Stimulated activated CD4-positive, alpha-beta T cell treated with anti-CD3 and anti-CD28 coated beads, Interleukin-4, amount 100 ng/mL, for 1 hour (primary cell): ENCODE results near the gene IFI44L.

Experiments
- DNase-seq: peaks from one replicate; pipeline ENCODE4 v3.0.0-alpha.2; 2020

The IFI44L gene

GRCh38 chr1:78619803-78620579, at the start of gene IFI44L:
IFI44L (plus strand) TSS chr1:78620448; CDS start chr1:78627916, 7,468 bp downstream.
- DNase-seq: peak; percentile 68

DNA sequence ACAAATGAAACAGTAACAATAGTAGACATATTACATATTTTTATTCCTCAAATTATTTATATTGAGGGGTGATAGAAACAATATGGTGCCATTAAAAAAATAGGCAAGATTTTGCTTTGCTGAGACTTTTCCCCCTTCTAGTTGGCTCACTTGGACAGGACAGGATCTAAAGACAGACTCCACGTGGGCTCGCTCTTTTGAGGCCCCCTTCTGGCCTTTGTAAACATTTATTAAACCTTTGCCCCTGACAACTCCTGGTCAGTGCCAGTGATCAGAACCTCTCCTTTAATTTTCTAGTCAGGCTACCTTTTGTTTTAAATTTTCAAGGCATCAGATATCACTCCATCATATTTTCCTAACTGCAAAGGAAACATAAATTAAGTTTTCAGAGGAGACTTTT, 49.7 kb upstream of the IFI44L start:
- no peak for DNase-seq

DNA sequence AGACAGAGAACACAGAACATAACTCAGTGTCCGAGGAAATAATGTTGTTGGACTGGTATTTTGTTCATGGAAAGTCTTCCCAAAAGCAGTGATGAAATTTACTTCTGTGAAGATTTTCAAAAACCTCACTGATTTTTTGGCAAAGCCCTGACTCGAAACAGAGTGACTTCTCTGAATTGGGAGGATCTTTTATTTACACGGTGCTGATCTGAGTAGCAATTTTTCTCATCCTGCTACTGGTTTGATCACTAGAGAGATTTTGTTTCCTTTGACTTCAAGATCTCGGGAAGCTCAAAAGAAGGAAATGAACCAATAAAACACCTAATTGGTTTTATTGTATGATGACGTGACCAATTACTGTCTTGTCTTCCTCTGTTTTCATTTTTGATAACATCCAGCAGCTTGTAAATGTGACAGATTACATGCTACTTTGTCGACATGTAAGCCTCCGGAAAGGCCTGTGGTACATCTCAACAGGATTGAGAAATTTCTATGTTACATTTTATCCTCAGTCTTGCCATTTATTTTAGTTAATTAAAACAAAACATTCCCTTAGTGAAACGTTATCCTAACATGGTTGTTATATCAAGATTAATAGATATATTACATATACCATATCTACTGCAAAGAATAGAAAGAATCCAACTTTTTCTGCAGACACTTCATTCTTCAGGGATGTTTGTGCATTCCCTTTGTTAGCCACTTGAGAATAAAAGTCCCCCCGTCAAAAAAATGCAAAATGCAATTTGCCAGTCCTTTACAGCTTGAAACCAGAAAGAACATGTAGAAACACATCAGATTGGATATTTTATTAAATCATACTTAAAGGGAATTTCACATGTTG, 42.8 kb upstream of the IFI44L start:
- no peak for DNase-seq

DNA sequence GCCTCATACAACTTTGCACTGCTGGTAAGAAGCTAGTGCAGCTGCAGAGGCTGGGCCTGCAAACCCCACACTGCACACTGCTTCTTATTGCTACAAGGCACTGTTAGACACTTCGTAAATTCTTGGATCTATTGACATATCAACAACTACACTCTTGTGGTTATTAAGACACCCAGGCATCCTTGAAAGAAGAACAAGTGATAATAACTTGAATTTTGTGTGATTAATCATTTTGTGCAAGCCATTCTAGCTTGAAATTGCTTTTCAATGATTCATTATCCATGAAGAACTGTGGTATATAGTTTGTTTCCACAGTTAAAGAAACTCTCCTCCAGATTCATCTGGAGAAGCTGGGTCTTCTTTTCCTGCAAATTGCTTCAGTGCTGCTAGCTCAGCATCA, 33.7 kb upstream of the IFI44L start:
- DNase-seq: no peak

DNA sequence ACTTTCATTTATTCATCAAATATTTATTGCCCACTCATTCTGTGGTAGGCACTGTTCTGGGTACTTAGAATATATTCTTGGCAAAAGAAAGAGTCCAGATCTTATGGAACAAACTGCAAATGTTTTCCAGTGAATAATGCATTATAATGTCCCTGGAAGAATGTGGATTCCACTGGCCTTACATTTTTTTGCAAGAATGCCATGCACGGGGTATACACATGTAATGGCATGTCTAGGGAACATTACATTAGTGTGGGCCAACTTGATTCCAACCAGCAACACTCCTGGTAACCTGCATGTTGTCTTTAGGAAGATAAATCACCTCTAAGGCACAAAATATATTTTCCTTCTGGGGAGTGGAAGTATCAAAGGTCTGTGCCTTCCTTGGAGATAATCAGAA, 33.0 kb upstream of the IFI44L start:
- no peak for DNase-seq

GRCh38 chr1:78591971-78592370, 28.3 kb upstream of the IFI44L start:
- no peak for DNase-seq

GRCh38 chr1:78599294-78599693, 21.0 kb upstream of the IFI44L start:
- DNase-seq: no peak

DNA sequence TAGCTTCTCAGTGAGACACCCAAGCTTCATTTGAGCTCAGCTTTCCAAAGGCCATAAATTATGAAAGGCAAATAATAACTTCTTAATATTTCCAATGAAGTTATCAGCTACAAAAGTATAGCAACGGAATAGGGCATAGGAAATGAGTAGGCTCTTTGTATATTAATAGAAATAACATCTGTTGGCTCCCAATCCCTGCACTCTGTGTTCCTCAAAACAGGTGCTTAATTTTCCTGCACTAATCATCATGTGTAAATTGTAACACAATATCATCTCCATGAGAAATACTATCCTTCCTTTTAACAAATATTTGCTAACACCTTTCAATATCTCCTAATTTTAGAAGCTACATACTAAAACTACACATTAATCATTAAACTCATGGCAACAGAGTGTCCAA, 19.2 kb upstream of the IFI44L start:
- DNase-seq: no peak

DNA sequence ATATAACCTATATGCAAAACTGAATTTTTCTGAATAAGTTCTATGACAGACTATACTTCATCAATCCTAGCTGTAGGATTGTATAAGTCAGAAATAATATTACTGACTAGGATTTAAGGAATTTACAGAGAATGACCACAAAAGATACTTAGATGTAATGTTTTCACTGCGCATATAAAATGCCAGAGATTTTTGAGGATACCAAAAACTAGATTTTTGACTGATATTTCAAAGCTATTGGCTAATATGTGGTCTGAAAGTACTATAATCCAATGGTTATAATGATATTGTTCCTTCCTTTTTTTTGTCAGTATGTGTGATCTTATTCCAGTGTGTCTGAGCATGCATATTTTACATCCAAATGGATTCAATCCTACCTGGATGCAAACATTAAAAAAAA, 17.0 kb upstream of the IFI44L start:
- no peak for DNase-seq

DNA sequence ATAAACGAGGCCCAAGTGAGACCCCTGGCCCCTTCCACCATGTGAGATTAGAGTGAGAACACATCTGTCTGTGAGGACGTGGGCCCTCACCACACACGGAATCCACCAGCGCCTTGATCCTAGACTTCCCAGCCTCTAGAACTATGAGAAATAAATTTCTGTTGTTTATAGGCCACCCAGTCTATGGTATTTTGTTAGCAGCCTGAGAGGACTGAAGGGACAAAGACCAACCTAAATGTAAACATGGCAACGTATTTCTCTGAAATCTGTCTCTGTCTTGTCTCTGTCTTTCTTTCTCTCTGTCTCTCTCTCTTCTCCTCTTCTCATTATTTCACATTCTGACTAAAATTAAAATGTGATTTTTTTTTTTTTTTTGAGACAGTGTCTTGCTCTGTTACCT, 15.6 kb upstream of the IFI44L start:
- DNase-seq: no peak

DNA sequence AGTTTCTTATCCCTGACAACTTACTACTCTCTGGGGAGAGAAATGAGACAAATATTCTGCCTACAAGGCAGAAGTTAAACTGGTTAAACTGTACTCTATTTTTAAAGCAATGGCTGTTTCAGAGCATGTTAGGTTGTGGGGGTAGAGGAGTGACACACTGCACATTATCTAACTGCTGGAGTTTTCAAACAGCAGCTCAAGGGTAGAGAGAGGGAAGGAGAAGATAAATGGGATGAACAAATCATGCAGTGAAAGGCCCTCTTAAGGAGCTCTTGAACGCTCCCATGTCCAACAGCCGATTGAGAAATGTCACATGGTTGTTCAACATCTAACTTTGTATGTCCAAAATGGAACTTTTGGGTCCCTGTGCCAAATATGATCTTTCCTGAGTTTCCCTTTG, 14.0 kb upstream of the IFI44L start:
- no peak for DNase-seq

DNA sequence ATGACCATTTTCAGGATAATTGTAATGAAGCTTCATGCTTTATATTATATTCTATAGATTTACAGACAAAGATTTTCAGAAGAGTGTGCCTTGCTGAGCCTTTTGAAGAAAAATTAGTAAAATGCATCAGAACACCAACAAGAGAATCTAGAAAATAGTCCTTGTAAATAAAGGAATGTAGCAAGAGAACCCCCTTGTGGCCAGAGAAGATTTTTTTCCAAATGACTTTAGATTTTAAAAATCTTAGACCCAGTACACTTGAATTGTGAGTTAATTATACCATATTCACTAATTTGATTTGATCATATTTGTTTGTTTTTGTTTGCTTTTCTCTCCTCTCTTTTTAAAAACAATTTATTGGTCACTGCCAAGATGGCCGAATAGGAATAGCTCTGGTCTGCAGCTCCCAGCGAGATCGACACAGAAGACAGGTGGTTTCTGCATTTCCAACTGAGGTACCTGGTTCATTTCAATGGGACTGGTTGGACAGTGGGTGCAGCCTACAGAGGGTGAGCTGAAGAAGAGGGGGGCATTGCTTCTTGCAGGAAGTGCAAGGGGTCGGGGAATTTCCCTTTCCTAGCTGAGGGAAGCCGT, 12.8 kb upstream of the IFI44L start:
- DNase-seq: no peak

DNA sequence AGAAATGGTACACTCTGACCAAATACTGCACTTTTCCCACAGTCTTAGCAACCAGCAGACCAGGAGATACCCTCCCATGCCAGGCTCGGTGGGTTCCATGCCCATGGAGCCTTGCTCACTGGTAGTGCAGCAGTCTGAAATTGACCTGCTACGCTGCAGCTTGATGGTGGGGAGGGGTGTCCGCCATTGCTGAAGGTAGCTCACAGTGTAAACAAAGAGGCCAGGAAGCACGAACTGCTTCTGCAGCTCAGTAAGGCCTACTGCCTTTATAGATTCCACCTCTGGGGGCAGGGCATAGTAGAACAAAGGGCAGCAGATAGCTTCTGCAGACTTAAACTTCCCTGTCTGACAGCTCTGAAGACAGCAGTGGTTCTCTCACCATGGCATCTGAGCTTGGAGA, 12.3 kb upstream of the IFI44L start:
- DNase-seq: no peak

DNA sequence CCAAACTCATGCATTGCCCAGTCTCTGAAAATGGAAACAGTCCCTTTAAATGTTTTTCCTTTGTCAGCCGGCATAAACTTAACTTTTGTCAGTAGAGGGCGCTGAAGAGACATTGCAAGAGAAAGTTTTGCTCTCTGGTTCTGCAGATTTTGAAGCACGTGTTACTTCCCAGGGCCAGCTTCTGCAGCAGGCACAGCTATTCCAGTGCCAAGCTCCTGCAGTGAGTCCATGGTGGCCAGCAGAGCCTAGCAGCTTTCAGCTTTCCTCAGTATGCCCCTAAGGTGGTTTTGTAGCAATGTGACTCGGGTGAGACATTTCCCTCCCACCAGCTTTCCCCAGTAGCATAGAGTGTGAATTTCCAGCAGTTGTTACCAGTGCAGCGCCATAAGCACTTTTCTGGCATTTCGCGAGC, 2.6 kb upstream of the IFI44L start:
- DNase-seq: peak; percentile 12

DNA sequence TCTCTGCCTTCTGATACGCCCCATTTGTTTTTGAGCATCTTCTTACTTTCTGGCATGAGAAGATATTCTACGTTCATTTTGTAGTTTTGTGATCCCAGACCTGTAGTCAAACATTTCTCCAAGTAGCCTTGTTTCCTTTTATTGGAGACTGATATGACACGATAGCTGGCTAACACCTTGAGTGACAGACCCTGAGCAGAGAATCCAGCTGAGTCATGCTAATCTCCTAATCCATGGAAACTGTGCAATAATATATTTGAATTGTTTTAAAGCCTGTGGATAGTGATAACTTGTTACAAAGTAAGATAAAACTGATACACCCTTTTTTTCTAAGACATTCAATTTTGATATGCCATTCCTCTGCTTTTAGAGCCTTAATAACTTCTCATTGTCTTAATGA, 1.2 kb upstream of the IFI44L start:
- DNase-seq: no peak

DNA sequence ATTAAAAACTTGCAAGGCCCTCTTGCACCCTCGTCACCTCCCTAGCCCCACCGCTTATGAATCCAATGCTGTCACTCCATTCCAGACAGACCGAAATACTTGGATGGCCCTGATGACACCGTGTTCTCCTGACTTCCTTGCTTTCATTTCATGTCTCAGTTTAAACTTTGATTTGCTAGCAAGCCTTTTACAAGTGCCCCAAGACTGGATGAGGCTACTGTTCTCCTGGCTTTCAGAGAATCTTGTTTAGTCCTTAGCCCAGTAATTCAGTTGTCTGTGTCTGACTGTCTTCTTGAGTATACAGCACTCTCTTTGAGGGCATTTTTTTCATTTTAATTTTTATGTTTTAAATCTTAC, 824 bp upstream of the IFI44L start:
- no peak for DNase-seq

DNA sequence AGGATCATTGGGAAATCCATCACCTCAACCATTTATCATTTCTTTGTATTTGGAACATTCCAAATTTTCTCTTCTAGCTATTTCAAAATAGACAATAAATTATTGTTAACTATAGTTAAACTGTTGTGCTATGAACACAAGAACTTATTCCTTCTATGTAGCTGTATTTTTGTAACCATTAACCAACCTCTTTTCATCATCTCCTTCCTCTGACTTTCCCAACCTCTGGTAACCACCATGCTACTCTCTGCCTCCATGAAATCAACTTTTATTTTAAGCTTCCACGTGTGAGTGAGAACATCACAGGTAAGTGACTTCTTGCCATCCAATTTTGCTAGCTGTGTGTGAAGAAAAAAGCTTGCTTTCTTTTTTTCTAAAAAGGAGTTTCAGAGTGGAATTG, 418 bp downstream of the IFI44L start:
- DNase-seq: no peak

- no peak for DNase-seq
Observed at GRCh38 chr1:78622548-78622947, 2.3 kb downstream of the IFI44L start.

DNA sequence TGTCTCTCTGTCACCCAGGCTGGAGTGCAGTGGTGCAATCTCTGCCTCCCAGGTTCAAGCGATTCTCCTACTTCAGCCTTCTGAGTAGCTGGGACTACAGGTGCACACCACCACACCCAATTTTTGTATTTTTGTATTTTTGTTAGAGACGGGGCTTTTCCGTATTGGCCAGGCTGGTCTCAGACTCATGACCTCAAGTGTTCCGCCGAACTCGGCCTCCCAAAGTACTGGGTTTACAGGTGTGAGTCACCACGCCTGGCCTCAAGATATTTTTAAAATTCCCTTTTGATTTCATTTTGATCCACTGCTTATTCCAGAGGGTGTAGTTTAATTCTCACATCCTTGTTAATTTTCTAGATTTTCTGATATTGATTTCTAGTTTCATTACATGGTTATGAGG, 3.8 kb downstream of the IFI44L start:
- DNase-seq: no peak

- no peak for DNase-seq
Observed at GRCh38 chr1:78627321-78627720, 7.1 kb downstream of the IFI44L start.

DNA sequence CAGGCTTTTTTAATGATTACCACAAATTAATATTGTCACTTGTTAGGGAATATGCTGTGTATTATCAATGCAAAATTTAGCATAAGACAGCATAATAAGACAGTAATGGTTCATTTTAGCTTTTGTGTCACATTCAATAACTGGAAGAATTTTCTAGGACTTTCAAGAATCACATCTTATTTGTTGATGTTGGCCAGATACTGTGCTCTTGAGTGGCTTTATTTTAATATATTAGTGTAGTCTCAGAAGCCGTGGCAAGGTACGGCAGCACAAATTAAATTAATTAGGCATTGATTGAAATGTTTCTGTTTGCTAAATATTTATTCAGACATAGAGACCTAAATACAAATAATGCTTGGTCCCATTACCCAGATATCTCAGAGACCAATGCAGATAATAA, 10.4 kb downstream of the IFI44L start:
- DNase-seq: no peak

GRCh38 chr1:78633209-78633608, 13.0 kb downstream of the IFI44L start:
- DNase-seq: no peak

DNA sequence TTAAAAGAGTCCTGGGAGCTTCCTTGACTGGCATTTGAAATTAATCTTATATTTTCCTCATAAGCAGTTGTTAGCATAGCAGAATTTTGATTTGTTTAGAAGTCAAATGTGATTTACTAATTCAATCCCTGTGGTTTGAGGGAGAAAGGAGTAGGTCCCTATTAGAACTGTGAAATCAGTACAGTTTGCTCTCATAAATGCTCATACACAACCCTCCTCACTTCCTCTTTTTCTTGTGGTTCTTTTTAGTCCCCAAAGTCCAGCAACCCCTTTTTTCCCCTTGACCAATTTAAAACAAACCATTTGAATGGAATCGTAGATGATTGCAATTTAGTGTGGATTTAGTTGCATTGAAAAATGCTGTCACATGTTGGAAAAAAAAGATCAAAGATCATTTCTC, 20.2 kb downstream of the IFI44L start:
- DNase-seq: no peak

GRCh38 chr1:78641558-78641957, 21.3 kb downstream of the IFI44L start:
- DNase-seq: no peak
